Activated T-cell treated with anti-CD3 and anti-CD28 coated beads, Interleukin-2, amount 50 U/mL, for 4 hours (primary cell): Measurements from ENCODE around the gene CEP192. TPM values are rescaled to one million over a fixed set of nuclear protein-coding genes. Genes with fewer than 3 reads are reported as not detected.

Source experiments
- ATAC-seq, 2 donors: fragments of 200-7000 bp; cut with Tn5 transposase; one replicate each; pipeline ENCODE4 v1.10.0; 2021
- DNase-seq: peaks from one replicate; pipeline ENCODE4 v3.0.0-alpha.2; 2020
- H3K27me3 Mint-ChIP-seq: one replicate; pipeline ENCODE4 v1.8.0; 2021; ENCODE audit warnings: low read depth, mixed read lengths
- H3K36me3 Mint-ChIP-seq: one replicate; pipeline ENCODE4 v1.8.0; 2022; ENCODE audit warnings: mixed read lengths; ENCODE audit not compliant: insufficient read depth
- H3K4me1 Mint-ChIP-seq: one replicate; pipeline ENCODE4 v1.8.0; 2021; ENCODE audit warnings: low read depth, mixed read lengths
- H3K4me3 Mint-ChIP-seq: one replicate; pipeline ENCODE4 v1.8.0; 2021; ENCODE audit warnings: mild to moderate bottlenecking, moderate library complexity, mixed read lengths
- H3K9me3 Mint-ChIP-seq: one replicate; pipeline ENCODE4 v1.8.0; 2021; ENCODE audit warnings: mixed read lengths
- total RNA-seq, 3 donors: library from RNA; stranded (reverse); gene quantifications; one replicate each; pipeline ENCODE4 v1.2.1, GENCODE V29; 2021

CEP192 gene
- total RNA-seq, 3 donors from 2014 or later = 13.1 to 14.7 (median 14.6) TPM

- H3K4me3 Mint-ChIP-seq = no peak overlapping the region
- peaks cover 13% of the 10 kb centered on the region for H3K4me1 Mint-ChIP-seq
- DNase-seq (no peak), ATAC-seq (peak in 1 of 2 donors; percentile 59)
- peaks cover 3% of the 10 kb centered on the region for H3K36me3 Mint-ChIP-seq
- H3K27me3 Mint-ChIP-seq = no peaks in the 10 kb centered on the region
- no peaks in the 10 kb centered on the region for H3K9me3 Mint-ChIP-seq
Observed at GRCh38 chr18:12998332-12999060, 7.3 kb downstream of the CEP192 start.

GRCh38 chr18:13003466-13003896 is 12.3 kb downstream of the CEP192 start:
- ATAC-seq (peak; percentile 45), DNase-seq (no peak)
- peaks cover 17% of the 10 kb centered on the region for H3K36me3 Mint-ChIP-seq
- no peak overlapping the region for H3K4me3 Mint-ChIP-seq
- H3K9me3 Mint-ChIP-seq = no peaks in the 10 kb centered on the region
- H3K27me3 Mint-ChIP-seq = no peaks in the 10 kb centered on the region
- peaks cover 13% of the 10 kb centered on the region for H3K4me1 Mint-ChIP-seq

DNA sequence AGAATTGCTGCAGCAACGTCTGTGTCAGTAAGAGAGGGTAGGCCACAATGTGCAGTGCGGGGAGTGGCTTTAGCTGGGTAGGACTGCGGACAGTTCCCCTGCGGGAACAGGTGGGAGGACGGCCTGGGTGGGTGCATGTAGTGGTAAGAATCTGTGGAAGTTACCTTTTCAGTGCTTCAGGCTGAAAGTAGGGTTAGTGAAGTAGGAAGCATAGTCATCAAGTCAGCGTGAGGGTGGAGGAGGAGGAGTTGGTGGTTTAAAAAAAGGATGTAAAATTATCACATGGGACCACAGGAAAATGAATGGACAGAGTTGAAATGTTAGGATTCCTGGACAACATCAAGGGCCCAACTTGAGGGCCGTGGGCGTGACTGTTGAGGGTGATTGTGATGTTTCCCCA is 13.2 kb downstream of the CEP192 start:
- no peak for ATAC-seq
- H3K27me3 Mint-ChIP-seq = no peaks in the 10 kb centered on the region
- H3K4me3 Mint-ChIP-seq = no peak overlapping the region
- H3K4me1 Mint-ChIP-seq = peaks cover 7% of the 10 kb centered on the region
- no peak for DNase-seq
- H3K9me3 Mint-ChIP-seq = no peaks in the 10 kb centered on the region
- H3K36me3 Mint-ChIP-seq = peaks cover 23% of the 10 kb centered on the region

- Mint-ChIP-seq H3K4me3 (no peak overlapping the region), H3K36me3 (peaks cover 25% of the 10 kb centered on the region), H3K27me3 (no peaks in the 10 kb centered on the region), H3K4me1 (peaks cover 6% of the 10 kb centered on the region), H3K9me3 (no peaks in the 10 kb centered on the region)
- no peak for ATAC-seq
- DNase-seq = no peak
Observed at GRCh38 chr18:13005289-13005688, 14.1 kb downstream of the CEP192 start.

DNA sequence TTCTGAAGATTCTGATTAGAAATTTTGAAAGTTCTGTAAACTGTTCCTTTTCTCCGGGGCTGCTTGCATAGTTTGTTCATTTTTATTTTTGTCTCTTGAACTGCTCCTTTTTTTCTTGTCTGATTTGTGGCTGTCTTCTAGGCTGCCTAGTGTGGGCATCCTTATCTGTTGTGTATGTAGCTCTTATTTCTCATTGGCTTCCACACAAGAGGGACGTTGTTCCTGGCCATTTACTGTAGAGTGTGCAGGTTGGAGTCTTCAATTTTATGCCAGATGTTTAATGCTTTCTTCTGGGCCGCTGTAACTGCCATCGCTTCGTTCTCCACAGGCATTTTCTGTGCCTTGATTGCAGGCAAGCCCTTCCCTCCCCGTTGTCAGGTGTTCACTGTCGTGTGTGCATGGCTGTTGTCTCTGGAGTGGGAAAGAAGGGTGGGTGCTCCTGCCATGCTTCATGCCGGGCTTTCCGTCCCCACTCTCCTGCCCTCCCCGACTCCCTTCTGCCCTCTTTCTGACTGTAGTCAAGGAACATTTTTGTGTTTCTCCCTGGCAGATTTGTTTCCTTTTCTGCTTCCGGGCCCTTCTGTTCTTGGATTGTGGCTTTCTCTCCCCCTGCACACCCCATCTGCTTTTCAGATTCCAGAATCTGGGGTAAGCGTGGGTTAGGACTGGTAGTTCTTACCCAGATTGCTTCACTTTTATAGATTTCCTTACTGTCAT is 15.5 kb downstream of the CEP192 start:
- Mint-ChIP-seq H3K27me3 (no peaks in the 10 kb centered on the region), H3K9me3 (no peaks in the 10 kb centered on the region), H3K36me3 (peaks cover 26% of the 10 kb centered on the region), H3K4me3 (no peak overlapping the region), H3K4me1 (peaks cover 6% of the 10 kb centered on the region)
- ATAC-seq (no peak), DNase-seq (no peak)

- DNase-seq (no peak), ATAC-seq (no peak)
- Mint-ChIP-seq H3K4me1 (peaks cover 6% of the 10 kb centered on the region), H3K9me3 (no peaks in the 10 kb centered on the region), H3K4me3 (no peak overlapping the region), H3K27me3 (no peaks in the 10 kb centered on the region), H3K36me3 (peaks cover 29% of the 10 kb centered on the region)
Observed at GRCh38 chr18:13007248-13007560, 16.0 kb downstream of the CEP192 start.

DNA sequence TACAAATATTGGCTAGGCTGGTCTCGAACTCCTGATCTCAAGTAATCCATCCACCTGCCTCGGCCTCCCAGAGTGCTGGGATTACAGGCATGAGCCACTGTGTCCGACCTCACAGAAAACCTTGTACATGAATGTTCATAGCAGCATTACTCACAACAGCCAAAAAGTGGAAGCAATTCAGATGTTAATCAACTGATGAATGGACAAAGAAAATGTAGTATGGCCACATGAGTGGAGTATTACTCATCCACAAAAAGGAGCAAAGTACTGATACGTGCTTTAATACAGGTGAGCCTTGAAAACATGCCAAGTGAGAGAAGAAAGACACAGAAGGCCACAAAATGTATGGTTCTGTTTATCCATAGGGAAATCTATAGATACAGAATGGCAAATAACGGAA is 20.6 kb downstream of the CEP192 start:
- peaks cover 3% of the 10 kb centered on the region for H3K4me1 Mint-ChIP-seq
- H3K36me3 Mint-ChIP-seq = peaks cover 48% of the 10 kb centered on the region

GRCh38 chr18:13014232-13014631 is 23.1 kb downstream of the CEP192 start:
- no peak for DNase-seq
- no peak overlapping the region for H3K4me3 Mint-ChIP-seq
- H3K4me1 Mint-ChIP-seq = peaks cover 7% of the 10 kb centered on the region
- H3K27me3 Mint-ChIP-seq = no peaks in the 10 kb centered on the region
- no peaks in the 10 kb centered on the region for H3K9me3 Mint-ChIP-seq
- peaks cover 47% of the 10 kb centered on the region for H3K36me3 Mint-ChIP-seq
- ATAC-seq = no peak

More for the DNA sequence above, 20.6 kb downstream of the CEP192 start:
- no peak overlapping the region for H3K4me3 Mint-ChIP-seq
- no peaks in the 10 kb centered on the region for H3K9me3 Mint-ChIP-seq
- H3K27me3 Mint-ChIP-seq = no peaks in the 10 kb centered on the region
- DNase-seq = no peak
- no peak for ATAC-seq

DNA sequence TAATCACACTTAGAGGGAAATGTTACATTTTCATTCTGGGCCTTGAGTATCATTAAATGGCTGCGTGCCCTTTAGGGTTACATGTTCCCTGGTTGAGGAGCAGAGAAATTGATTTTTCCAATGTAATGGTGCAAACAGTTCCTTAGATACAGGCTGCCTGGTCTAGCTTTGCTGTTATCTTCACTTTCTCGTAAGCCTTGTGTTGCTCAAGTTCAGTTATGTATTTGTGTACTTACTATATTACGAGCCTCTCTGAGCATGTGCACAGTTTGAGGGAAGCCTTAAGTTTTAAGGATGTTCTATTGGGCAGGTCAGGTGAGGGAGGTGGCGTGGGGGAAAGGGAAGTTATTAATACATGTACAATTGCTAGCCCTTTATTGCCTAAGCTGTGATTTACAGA is 23.7 kb downstream of the CEP192 start:
- no peak for ATAC-seq
- Mint-ChIP-seq H3K4me1 (peaks cover 9% of the 10 kb centered on the region), H3K36me3 (peaks cover 46% of the 10 kb centered on the region), H3K27me3 (no peaks in the 10 kb centered on the region), H3K4me3 (no peak overlapping the region), H3K9me3 (no peaks in the 10 kb centered on the region)
- no peak for DNase-seq

DNA sequence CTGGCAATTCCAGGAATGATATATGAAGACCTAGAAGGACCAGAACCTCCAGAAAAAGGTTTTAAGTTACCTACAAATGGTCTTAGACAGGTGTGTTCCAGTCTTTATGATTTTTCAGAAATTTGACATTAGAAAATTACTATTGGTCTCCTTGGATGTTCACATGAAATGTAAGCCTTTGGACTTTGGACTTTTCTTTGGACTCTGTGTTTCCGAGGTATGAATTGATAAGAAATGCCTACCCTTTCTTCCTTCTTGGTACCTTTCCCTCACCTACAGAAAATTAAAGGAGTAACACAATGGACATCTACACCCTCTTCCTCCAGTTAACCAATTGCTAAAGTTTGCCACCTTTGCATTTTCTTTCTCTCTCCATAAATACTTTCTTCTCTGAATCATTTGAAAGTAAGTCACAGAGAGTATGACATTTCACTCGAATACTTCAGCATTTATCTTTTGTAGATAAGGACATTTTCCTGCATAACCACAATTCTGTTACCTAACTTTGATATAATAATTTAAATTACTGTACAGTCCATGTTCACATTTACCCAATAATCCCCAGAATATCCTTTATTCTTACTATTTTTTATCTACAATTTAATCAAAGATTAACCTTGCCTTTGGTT is 26.2 kb downstream of the CEP192 start:
- Mint-ChIP-seq H3K4me1 (peaks cover 16% of the 10 kb centered on the region), H3K4me3 (no peak overlapping the region), H3K9me3 (no peaks in the 10 kb centered on the region), H3K36me3 (peaks cover 59% of the 10 kb centered on the region), H3K27me3 (no peaks in the 10 kb centered on the region)
- no peak for DNase-seq
- ATAC-seq = no peak

DNA sequence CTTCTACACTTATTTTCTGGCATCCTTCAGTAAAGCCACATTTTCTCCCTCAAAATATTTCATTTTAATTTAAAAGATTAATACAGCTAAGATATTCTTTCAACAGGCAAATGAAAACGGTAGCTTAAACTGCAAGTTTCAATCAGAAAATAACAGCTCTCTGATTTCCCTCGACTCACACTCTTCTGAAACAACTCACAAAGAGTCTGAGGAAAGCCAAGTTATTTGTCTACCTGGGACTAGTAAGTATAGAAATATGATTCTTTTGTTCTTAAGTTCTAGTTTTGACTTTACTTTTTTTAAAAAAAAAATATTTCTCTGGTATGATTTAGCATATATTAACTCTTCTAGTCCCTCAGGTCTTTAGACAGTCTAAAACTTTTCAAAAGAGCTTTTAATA is 27.2 kb downstream of the CEP192 start:
- ATAC-seq (no peak), DNase-seq (no peak)
- no peak overlapping the region for H3K4me3 Mint-ChIP-seq
- H3K27me3 Mint-ChIP-seq = no peaks in the 10 kb centered on the region
- peaks cover 58% of the 10 kb centered on the region for H3K36me3 Mint-ChIP-seq
- peaks cover 16% of the 10 kb centered on the region for H3K4me1 Mint-ChIP-seq
- no peaks in the 10 kb centered on the region for H3K9me3 Mint-ChIP-seq

GRCh38 chr18:13019301-13019700 is 28.1 kb downstream of the CEP192 start:
- Mint-ChIP-seq H3K4me3 (no peak overlapping the region), H3K9me3 (no peaks in the 10 kb centered on the region), H3K27me3 (no peaks in the 10 kb centered on the region), H3K36me3 (peaks cover 59% of the 10 kb centered on the region), H3K4me1 (peaks cover 16% of the 10 kb centered on the region)
- DNase-seq (no peak), ATAC-seq (no peak)

GRCh38 chr18:13022644-13023043 is 31.5 kb downstream of the CEP192 start:
- ATAC-seq (no peak), DNase-seq (no peak)
- Mint-ChIP-seq H3K36me3 (peaks cover 58% of the 10 kb centered on the region), H3K27me3 (no peaks in the 10 kb centered on the region), H3K4me1 (peaks cover 18% of the 10 kb centered on the region), H3K4me3 (no peak overlapping the region), H3K9me3 (no peaks in the 10 kb centered on the region)

DNA sequence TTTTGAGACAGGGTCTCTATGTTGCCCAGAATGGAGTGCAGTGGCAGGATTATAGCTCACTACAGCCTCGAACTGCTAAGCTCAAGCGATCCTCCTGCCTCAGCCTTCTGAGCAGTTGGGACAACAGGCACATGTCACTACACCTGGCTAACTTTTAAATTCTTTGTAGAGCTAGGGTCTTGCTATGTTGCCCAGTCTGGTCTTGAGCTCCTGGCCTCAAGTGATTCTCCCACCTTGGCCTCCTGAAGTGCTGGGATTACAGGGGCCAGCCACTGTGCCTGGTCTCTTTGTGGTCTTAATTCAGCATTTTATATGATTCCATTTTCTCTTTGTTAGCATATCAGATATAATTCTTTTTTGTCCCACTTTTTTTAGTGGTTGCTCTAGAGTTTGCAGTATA is 34.1 kb downstream of the CEP192 start:
- ATAC-seq (no peak), DNase-seq (no peak)
- H3K4me3 Mint-ChIP-seq = no peak overlapping the region
- H3K27me3 Mint-ChIP-seq = no peaks in the 10 kb centered on the region
- H3K36me3 Mint-ChIP-seq = peaks cover 46% of the 10 kb centered on the region
- H3K9me3 Mint-ChIP-seq = no peaks in the 10 kb centered on the region
- peaks cover 7% of the 10 kb centered on the region for H3K4me1 Mint-ChIP-seq
